ENCODE measurements around the gene TMEM182. TPM values are rescaled to one million over a fixed set of nuclear protein-coding genes. Genes with fewer than 3 reads are reported as not detected.

The TMEM182 gene
- total and polyA plus RNA-seq, 4 donors, result 1.1 to 7.6 (median 2.6) TPM

DNA sequence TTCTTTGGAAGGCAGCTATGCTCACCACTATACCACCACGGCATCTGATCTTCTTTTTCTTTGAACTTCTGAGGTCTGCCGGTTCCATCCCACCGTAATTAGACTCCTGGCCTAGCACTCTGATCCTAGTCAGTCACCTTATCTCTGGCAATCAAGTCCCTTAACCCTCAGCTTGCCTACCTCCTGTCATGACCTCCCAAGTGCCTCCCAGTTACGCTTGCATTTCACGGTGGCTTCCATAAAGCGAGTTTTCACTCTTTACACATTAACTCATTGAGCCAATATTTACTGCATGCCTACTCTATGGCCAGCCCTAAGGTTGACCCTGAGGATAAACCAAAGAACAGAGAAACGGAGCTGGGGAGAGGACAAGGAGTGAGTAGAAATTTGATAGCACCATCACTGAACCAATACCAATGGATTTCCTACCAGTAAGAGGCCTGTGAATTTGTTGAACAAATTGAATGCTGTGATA lies 37.8 kb upstream of the TMEM182 start:
- Histone ChIP-seq H3K36me3 (ENCODE audit: control insufficient read depth in 4 of 4, insufficient read depth in 4 of 4, low read length in 4 of 4) (peaks cover 14 to 36% (median 20%) of the 10 kb centered on the region in 4 donors), H3K4me3 (no peak overlapping the region), H3K9me3 (ENCODE audit: control insufficient read depth in 4 of 4, insufficient read depth in 3 of 4, low read length in 3 of 4) (no peaks in the 10 kb centered on the region), H3K27ac (ENCODE audit: low read depth in 1 of 2, low read length in 1 of 2) (no peak overlapping the region), H3K27me3 (ENCODE audit: control insufficient read depth in 3 of 3, insufficient read depth in 3 of 3, low read length in 2 of 3) (no peaks in the 10 kb centered on the region), H3K9ac (ENCODE audit: insufficient read depth in 1 of 2, low read length in 2 of 2) (no peak overlapping the region), H3K4me1 (ENCODE audit: control insufficient read depth in 5 of 5, insufficient read depth in 5 of 5, low read length in 5 of 5) (peaks cover 0 to 5% (median 0%) of the 10 kb centered on the region in 5 donors)
- WGBS, 2 donors, result 80 to 87% methylated on average over 7 of the region's 7 CpGs
- TF ChIP-seq, protein P1, sequence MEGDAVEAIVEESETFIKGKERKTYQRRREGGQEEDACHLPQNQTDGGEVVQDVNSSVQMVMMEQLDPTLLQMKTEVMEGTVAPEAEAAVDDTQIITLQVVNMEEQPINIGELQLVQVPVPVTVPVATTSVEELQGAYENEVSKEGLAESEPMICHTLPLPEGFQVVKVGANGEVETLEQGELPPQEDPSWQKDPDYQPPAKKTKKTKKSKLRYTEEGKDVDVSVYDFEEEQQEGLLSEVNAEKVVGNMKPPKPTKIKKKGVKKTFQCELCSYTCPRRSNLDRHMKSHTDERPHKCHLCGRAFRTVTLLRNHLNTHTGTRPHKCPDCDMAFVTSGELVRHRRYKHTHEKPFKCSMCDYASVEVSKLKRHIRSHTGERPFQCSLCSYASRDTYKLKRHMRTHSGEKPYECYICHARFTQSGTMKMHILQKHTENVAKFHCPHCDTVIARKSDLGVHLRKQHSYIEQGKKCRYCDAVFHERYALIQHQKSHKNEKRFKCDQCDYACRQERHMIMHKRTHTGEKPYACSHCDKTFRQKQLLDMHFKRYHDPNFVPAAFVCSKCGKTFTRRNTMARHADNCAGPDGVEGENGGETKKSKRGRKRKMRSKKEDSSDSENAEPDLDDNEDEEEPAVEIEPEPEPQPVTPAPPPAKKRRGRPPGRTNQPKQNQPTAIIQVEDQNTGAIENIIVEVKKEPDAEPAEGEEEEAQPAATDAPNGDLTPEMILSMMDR (IDR thresholded peaks at IDR 0.05; ENCODE audit: control extremely low read depth, extremely low read depth), result no peak
- ATAC-seq (ENCODE audit: insufficient read depth, low FRiP score) (no peak), DNase-seq (no peak)

- TF ChIP-seq, protein P1 (IDR thresholded peaks at IDR 0.05; ENCODE audit: control extremely low read depth, extremely low read depth), result no peak
- Histone ChIP-seq H3K27me3 (ENCODE audit: control insufficient read depth in 3 of 3, insufficient read depth in 3 of 3, low read length in 2 of 3) (no peaks in the 10 kb centered on the region), H3K36me3 (ENCODE audit: control insufficient read depth in 4 of 4, insufficient read depth in 4 of 4, low read length in 4 of 4) (peaks cover 13 to 39% (median 20%) of the 10 kb centered on the region in 4 donors), H3K9me3 (ENCODE audit: control insufficient read depth in 4 of 4, insufficient read depth in 3 of 4, low read length in 3 of 4) (no peaks in the 10 kb centered on the region), H3K9ac (ENCODE audit: insufficient read depth in 1 of 2, low read length in 2 of 2) (no peak overlapping the region), H3K4me1 (ENCODE audit: control insufficient read depth in 5 of 5, insufficient read depth in 5 of 5, low read length in 5 of 5) (peaks cover 0 to 5% (median 0%) of the 10 kb centered on the region in 5 donors), H3K27ac (ENCODE audit: low read depth in 1 of 2, low read length in 1 of 2) (no peak overlapping the region), H3K4me3 (no peak overlapping the region)
- ATAC-seq (ENCODE audit: insufficient read depth, low FRiP score) (no peak), DNase-seq (no peak)
- WGBS, 2 donors, result 93 to 97% methylated on average over 10 of the region's 10 CpGs
Measured at GRCh38 chr2:102724553-102724952, 37.3 kb upstream of the TMEM182 start.

DNA sequence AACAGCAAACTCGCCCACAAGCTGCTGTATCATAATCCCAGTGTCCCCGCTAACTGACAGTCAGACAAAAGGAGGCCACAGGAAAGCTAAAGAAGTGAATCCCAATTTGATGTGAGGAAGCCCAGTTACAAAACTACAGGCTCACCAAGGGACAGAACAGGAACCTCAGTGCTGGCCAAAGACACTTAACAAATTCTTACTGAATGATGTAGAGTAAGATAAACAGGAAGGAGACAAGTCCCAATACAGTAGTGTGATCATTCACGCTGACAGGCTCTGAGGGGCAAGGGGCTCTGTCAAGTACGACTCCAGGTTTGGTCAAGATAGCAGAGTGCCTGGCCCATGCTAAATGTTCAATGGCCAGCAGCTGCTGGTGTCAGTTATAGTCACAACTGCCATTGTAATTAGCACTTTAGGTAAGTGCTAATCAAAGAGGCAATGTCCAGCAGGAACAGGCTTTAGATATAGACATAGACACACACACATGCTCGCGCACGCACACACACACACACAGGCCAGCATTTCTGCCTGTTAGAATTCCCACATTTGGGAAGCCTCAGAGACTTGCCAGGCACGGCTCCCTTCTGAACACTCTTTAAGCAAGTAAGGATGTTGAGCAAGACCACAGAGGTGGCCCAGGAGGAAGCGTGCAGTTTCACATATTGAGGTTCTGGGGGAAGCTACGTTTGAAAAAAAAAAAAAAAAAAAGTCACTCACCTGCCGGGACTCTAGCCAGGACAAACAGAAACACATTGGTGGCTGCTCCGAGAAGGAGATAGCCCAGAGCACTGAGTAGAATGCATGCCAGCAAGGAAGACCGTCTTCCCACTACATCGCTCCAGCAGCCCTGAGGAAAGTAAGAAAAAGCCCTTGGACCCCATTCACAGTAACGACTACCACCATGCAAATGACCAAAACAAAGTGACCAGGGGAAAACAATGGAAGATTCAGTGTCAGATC lies 35.4 kb upstream of the TMEM182 start:
- WGBS, 2 donors, result 66 to 67% methylated on average over 15 of the region's 15 CpGs
- H3K27ac ChIP-seq (ENCODE audit: low read depth in 1 of 2, low read length in 1 of 2), result no peak overlapping the region
- no peak for DNase-seq

More for the DNA sequence above, 35.4 kb upstream of the TMEM182 start:
- H3K36me3 ChIP-seq (ENCODE audit: control insufficient read depth in 4 of 4, insufficient read depth in 4 of 4, low read length in 4 of 4), result peaks cover 11 to 33% (median 17%) of the 10 kb centered on the region in 4 donors
- no peak overlapping the region for H3K9ac ChIP-seq (ENCODE audit: insufficient read depth in 1 of 2, low read length in 2 of 2)
- H3K4me1 ChIP-seq (ENCODE audit: control insufficient read depth in 5 of 5, insufficient read depth in 5 of 5, low read length in 5 of 5), result peaks cover 0 to 5% (median 0%) of the 10 kb centered on the region in 5 donors
- H3K9me3 ChIP-seq (ENCODE audit: control insufficient read depth in 4 of 4, insufficient read depth in 3 of 4, low read length in 3 of 4), result no peaks in the 10 kb centered on the region
- H3K27me3 ChIP-seq (ENCODE audit: control insufficient read depth in 3 of 3, insufficient read depth in 3 of 3, low read length in 2 of 3), result no peaks in the 10 kb centered on the region
- TF ChIP-seq, protein P1 (IDR thresholded peaks at IDR 0.05; ENCODE audit: control extremely low read depth, extremely low read depth), result no peak
- H3K4me3 ChIP-seq, result no peak overlapping the region
- no peak for ATAC-seq (ENCODE audit: insufficient read depth, low FRiP score)

All from lung (tissue), 12 donors.